Measurements from ENCODE around the gene LIMK2. TPM values are rescaled to one million over a fixed set of nuclear protein-coding genes. Genes with fewer than 3 reads are reported as not detected.
A peak's percentile ranks its signal among the peaks of the same experiment; 100 is the strongest.

The LIMK2 gene
- total and polyA plus RNA-seq, 10 of the 15 experiments (the other 5 are each of a cell fraction or from before 2014, with no cell fraction given), result 2.9 to 40.4 (median 26.7) TPM

DNA sequence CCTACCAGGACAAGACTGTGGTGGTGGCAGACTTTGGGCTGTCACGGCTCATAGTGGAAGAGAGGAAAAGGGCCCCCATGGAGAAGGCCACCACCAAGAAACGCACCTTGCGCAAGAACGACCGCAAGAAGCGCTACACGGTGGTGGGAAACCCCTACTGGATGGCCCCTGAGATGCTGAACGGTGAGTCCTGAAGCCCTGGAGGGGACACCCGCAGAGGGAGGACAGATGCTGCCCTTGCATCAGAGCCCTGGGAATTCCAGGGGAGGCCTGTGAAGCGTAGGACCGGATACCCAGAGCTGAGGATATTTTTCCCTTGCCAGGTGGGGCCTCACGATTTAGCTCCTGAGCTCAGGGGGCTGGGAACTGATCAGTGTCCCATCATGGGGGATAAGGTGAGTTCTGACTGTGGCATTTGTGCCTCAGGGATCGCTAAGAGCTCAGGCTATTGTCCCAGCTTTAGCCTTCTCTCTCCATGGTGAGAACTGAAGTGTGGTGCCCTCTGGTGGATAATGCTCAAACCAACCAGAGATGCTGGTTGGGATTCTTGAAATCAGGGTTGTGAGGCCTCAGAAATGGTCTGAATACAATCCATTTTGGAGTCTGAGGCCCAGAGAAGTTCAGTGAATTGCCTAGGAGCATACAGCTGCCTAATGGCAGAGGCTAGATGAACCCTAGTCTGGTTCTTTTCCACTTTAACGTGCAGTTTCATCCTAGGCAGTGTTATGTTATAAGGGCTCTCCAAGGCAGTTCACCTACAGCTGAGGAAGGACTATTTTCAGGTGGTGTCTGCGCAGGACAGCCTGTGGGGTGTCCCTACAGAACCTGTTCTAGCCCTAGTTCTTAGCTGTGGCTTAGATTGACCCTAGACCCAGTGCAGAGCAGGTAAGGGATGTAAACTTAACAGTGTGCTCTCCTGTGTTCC lies 60.7 kb downstream of the LIMK2 start:
- 74% methylated on average over 15 of the region's 15 CpGs for WGBS (ENCODE audit: insufficient coverage, insufficient replicate concordance, low lambda C conversion rate, missing lambda C conversion rate)
- DNase-seq (ENCODE audit: low read depth, low spot score) (no peak), ATAC-seq (peak; percentile 88), FAIRE-seq (peak; percentile 89)
- Histone ChIP-seq H3K36me3 (ENCODE audit: control insufficient read depth in 2 of 2, insufficient read depth in 2 of 2, low read length in 1 of 2) (peaks cover 23 to 32% of the 10 kb centered on the region in 2 experiments), H3K4me2 (ENCODE audit: control insufficient read depth, insufficient read depth) (no peak overlapping the region), H4K20me1 (ENCODE audit: control insufficient read depth, insufficient read depth) (no peaks in the 10 kb centered on the region), H2AFZ (ENCODE audit: control insufficient read depth, low read depth, low read length) (no peak overlapping the region), H3K4me3 (no peak overlapping the region), H3K9me3 (replicated peaks; ENCODE audit: control insufficient read depth, insufficient read depth, low read length) (no peaks in the 10 kb centered on the region), H3K4me1 (ENCODE audit: control insufficient read depth, insufficient read depth, low read length) (no peaks in the 10 kb centered on the region), H3K27me3 (replicated peaks in 1 of 2; ENCODE audit: control insufficient read depth in 2 of 2, insufficient read depth in 2 of 2, low read length in 1 of 2) (no peaks in the 10 kb centered on the region), H3K79me2 (ENCODE audit: control insufficient read depth, insufficient read depth, low read length) (no peaks in the 10 kb centered on the region), H3K27ac (ENCODE audit: control insufficient read depth, insufficient read depth) (no peak overlapping the region), H3K9ac (ENCODE audit: control insufficient read depth, insufficient read depth, low read length) (no peak overlapping the region)
- ChIA-PET CTCF (interaction anchor here (0.6 to 6.9 kb wide), 28 partner anchors 9 to 458 kb away, joined by 3 to 115 read pairs (median 6); partner anchors contain the start of genes LIMK2, MORC2, PIK3IP1 and RNF185), SMC1A (ENCODE audit: uncharacterized antibody, unreplicated experiment) (interaction anchor here (0.7 to 4.7 kb wide), 17 partner anchors 9 to 165 kb away, joined by 3 to 59 read pairs (median 4); partner anchors contain the start of genes LIMK2, PIK3IP1 and SELENOM), POLR2A (interaction anchor here (0.9 to 1.1 kb wide), 2 partner anchors 41 to 54 kb away, joined by 3 read pairs; no protein-coding TSS in a partner anchor), RAD21 (ENCODE audit: unreplicated experiment) (interaction anchor here (0.7 to 3.0 kb wide), 18 partner anchors 17 to 187 kb away, joined by 3 to 40 read pairs (median 4); partner anchors contain the start of genes LIMK2, PIK3IP1 and RNF185)
- in situ Hi-C loops (cut with MboI), result no loop called here
- no TSS peak for BruUV-seq (replicated peaks)
- no peak for TF ChIP-seq CEBPB (IDR thresholded peaks at IDR 0.05; ENCODE audit: borderline replicate concordance in 1 of 2, low read depth in 2 of 2, low read length in 2 of 2)
- peak; percentile 66 for TF ChIP-seq SMC3 (IDR thresholded peaks at IDR 0.05; ENCODE audit: borderline replicate concordance, low read length)
- TF ChIP-seq RAD21 (IDR thresholded peaks at IDR 0.05; ENCODE audit: insufficient read depth, low read depth, low read length), result peak; percentile 76
- no peak for TF ChIP-seq LARP7 (IDR thresholded peaks at IDR 0.05)
- TF ChIP-seq JUND (IDR thresholded peaks at IDR 0.05; ENCODE audit: low read depth, low read length), result no peak
- TF ChIP-seq YY1 (IDR thresholded peaks at IDR 0.05; ENCODE audit: low read depth, low read length), result 0 out of 2 replicates have a peak, but pooled peaks have one; percentile 23
- TF ChIP-seq, protein P1, sequence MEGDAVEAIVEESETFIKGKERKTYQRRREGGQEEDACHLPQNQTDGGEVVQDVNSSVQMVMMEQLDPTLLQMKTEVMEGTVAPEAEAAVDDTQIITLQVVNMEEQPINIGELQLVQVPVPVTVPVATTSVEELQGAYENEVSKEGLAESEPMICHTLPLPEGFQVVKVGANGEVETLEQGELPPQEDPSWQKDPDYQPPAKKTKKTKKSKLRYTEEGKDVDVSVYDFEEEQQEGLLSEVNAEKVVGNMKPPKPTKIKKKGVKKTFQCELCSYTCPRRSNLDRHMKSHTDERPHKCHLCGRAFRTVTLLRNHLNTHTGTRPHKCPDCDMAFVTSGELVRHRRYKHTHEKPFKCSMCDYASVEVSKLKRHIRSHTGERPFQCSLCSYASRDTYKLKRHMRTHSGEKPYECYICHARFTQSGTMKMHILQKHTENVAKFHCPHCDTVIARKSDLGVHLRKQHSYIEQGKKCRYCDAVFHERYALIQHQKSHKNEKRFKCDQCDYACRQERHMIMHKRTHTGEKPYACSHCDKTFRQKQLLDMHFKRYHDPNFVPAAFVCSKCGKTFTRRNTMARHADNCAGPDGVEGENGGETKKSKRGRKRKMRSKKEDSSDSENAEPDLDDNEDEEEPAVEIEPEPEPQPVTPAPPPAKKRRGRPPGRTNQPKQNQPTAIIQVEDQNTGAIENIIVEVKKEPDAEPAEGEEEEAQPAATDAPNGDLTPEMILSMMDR (IDR thresholded peaks at IDR 0.05 in 2 of 3, conservative IDR thresholded peaks at IDR 0.05 in 1 of 3; ENCODE audit: control insufficient read depth in 2 of 3, extremely low read depth in 1 of 3, insufficient read depth in 1 of 3, low read depth in 3 of 3, low read length in 3 of 3), result peak; percentile 72 to 79 (median 74)
- intact Hi-C loops (cut with micrococcal nuclease; ENCODE audit: unreplicated experiment), result loop anchor here (1.0 to 5.0 kb wide), 2 partner anchors 60 to 165 kb away; partner anchors contain the start of genes LIMK2 and SELENOM

All from GM12878 (cell line).